Type B pancreatic cell (in vitro differentiated cells): ENCODE data around the gene YAP1. TPM values are rescaled to one million over a fixed set of nuclear protein-coding genes. Genes with fewer than 3 reads are reported as not detected.

Source experiments
- DNase-seq: peaks from one replicate; pipeline ENCODE4 v3.0.0; 2021; ENCODE audit warnings: mixed read lengths; ENCODE audit not compliant: unreplicated experiment; ENCODE audit errors: extremely low spot score
- H3K27ac Mint-ChIP-seq: 2 replicates; pipeline ENCODE4 v1.8.0; 2021; ENCODE audit warnings: mild to moderate bottlenecking, mixed read lengths
- H3K27me3 Mint-ChIP-seq: 2 replicates; pipeline ENCODE4 v1.8.0; 2021; ENCODE audit warnings: mixed read lengths
- H3K36me3 Mint-ChIP-seq: 2 replicates; pipeline ENCODE4 v1.8.0; 2021; ENCODE audit warnings: mixed read lengths
- H3K4me1 Mint-ChIP-seq: one replicate; pipeline ENCODE4 v1.8.0; 2021; ENCODE audit warnings: mixed read lengths; ENCODE audit not compliant: unreplicated experiment
- H3K4me3 Mint-ChIP-seq: 2 replicates; pipeline ENCODE4 v1.8.0; 2021; ENCODE audit warnings: mild to moderate bottlenecking, mixed read lengths
- H3K9me3 Mint-ChIP-seq: 2 replicates; pipeline ENCODE4 v1.8.0; 2021; ENCODE audit warnings: mixed read lengths
- CTCF ChIP-seq: fragments of 200-600 bp; sonication (generic); conservative IDR thresholded peaks from 2 replicates; pipeline ENCODE4 v1.5.0; 2021; ENCODE audit warnings: antibody characterized with exemption, mild to moderate bottlenecking
- long read RNA-seq: library from polyadenylated mRNA; unstranded; transcript quantifications from one replicate; pipeline ENCODE4 v2.0.0, GENCODE V29; 2020
- total RNA-seq: library from RNA; stranded (reverse); gene quantifications from 2 replicates; pipeline ENCODE4 v1.2.1, GENCODE V29; 2021; ENCODE audit warnings: low replicate concordance

Gene YAP1
- total RNA-seq: 183 and 199 TPM in 2 replicates
- long read RNA-seq, full-length matches to known transcripts: 5 of 19 reads
- long read RNA-seq, partial matches to known transcripts: 3 of 19 reads
- long read RNA-seq, other reads (novel, unspliced or antisense): 11 of 19 reads

DNA sequence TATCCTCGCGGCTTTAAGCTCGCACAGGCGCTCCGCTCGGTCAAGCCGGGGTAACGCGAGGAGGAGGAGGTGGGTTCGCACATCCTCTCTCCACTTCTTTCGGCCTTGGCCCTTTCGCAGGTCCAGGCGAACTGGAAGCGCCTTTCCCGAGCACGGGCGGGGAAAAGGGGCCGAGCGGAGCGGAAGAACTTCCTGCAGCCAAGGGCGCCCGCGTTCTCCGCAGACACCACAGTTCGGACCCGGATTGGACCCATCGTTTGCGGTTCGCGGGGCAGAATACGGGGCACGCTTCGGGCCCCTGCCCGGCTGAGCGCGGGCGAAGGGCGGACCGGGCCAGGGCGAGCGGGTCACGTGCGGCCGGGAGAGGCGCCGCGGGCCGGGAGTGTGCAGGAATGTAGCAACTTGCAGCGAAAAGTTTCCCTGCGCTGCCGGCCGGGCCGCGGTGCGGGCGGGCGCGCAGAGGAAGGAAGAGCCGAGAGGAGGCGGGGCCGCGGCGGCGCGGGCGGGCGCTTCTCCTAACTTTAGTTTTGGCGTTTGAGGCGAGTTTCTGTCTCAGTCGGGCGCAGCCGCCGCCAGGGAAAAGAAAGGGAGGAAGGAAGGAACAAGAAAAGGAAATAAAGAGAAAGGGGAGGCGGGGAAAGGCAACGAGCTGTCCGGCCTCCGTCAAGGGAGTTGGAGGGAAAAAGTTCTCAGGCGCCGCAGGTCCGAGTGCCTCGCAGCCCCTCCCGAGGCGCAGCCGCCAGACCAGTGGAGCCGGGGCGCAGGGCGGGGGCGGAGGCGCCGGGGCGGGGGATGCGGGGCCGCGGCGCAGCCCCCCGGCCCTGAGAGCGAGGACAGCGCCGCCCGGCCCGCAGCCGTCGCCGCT lies at the start of gene YAP1:
Gene YAP1 (plus strand): TSS at position 552 of the 865 bp plus-strand sequence. CDS start 402 bp downstream, outside the sequence.
- H3K36me3 Mint-ChIP-seq: peaks cover 6% of the 10 kb centered on the region
- peak; percentile 28 for TF ChIP-seq CTCF
- H3K4me1 Mint-ChIP-seq: peaks cover 23% of the 10 kb centered on the region
- H3K9me3 Mint-ChIP-seq: no peaks in the 10 kb centered on the region
- DNase-seq: peak; percentile 94
- H3K27ac Mint-ChIP-seq: peak within 1 kb of the TSS; percentile 100
- H3K4me3 Mint-ChIP-seq: peak within 1 kb of the TSS; percentile 100
- no peaks in the 10 kb centered on the region for H3K27me3 Mint-ChIP-seq

GRCh38 chr11:102061276-102061675 lies 49.0 kb upstream of the YAP1 start:
- Mint-ChIP-seq H3K4me1 (no peaks in the 10 kb centered on the region), H3K27ac (no peak overlapping the region), H3K36me3 (no peaks in the 10 kb centered on the region), H3K4me3 (no peak overlapping the region), H3K27me3 (no peaks in the 10 kb centered on the region), H3K9me3 (no peaks in the 10 kb centered on the region)
- DNase-seq: no peak
- no peak for TF ChIP-seq CTCF

DNA sequence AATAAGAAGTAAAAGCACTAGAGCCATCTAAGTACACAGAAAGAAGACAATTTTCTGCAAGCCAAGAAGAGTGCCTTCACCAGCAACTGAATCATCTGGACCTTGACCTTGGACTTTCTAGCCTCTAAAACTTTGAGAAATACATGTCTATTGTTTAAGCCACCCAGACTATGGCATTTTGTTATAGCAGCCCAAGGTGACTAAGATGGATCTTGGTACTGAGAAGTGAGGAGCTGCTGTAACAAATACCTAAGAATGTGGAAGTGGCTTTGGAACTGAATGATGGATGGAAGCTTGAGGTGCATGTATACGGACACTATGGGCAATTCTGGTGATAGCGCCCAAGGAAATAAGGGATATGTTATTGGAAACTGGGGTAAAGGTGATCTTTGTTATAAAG lies 48.1 kb upstream of the YAP1 start:
- H3K27ac Mint-ChIP-seq: no peak overlapping the region
- no peaks in the 10 kb centered on the region for H3K36me3 Mint-ChIP-seq
- no peak overlapping the region for H3K4me3 Mint-ChIP-seq
- no peaks in the 10 kb centered on the region for H3K4me1 Mint-ChIP-seq
- H3K27me3 Mint-ChIP-seq: no peaks in the 10 kb centered on the region
- TF ChIP-seq CTCF: no peak
- DNase-seq: no peak
- no peaks in the 10 kb centered on the region for H3K9me3 Mint-ChIP-seq

DNA sequence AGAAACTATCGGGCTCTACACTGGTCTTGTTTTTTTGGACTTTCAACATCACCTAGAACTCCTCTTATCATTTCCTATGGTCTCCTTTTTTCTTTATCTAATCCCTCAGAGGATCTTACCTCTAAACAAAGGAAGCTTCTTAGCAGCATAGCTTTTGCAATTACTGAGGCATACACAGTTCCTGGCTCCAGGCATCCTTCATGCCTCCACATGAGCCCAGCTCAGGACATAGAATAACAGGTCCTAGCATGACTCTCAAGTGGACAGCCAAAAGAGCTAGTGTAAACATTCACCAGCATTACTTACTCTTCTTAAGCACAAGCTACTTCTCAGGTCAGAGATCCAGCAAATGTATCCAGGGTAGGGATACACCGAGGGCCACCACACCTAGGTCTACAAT lies 45.9 kb upstream of the YAP1 start:
- Mint-ChIP-seq H3K4me1 (no peaks in the 10 kb centered on the region), H3K4me3 (no peak overlapping the region), H3K36me3 (no peaks in the 10 kb centered on the region), H3K9me3 (no peaks in the 10 kb centered on the region), H3K27ac (no peak overlapping the region), H3K27me3 (no peaks in the 10 kb centered on the region)
- no peak for DNase-seq
- no peak for TF ChIP-seq CTCF

DNA sequence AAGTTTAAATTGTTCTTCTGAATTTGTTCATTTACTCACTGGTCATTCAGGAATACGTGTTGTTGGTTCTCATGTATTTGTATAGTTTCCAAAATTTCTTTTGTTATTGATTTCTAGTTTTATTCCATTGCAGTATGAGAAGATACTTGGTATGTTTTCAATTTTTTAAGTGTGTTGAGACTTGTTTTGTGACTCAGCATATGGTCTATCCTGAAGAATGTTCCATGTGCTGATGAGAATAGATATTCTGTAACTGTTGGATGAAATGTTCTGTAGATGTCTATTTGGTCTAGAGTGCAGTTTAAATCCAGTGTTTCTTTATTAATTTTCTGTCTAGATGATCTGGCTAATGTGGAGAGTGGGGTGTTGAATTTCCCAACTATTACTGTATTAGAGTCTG lies 39.5 kb upstream of the YAP1 start:
- TF ChIP-seq CTCF: no peak
- no peaks in the 10 kb centered on the region for H3K4me1 Mint-ChIP-seq
- no peak overlapping the region for H3K27ac Mint-ChIP-seq
- peaks cover 21% of the 10 kb centered on the region for H3K9me3 Mint-ChIP-seq
- no peak for DNase-seq
- H3K36me3 Mint-ChIP-seq: peaks cover 13% of the 10 kb centered on the region
- no peaks in the 10 kb centered on the region for H3K27me3 Mint-ChIP-seq
- H3K4me3 Mint-ChIP-seq: no peak overlapping the region
